Fibroblast of villous mesenchyme (primary cell): ENCODE data around the gene PAPPA2. TPM values are rescaled to one million over a fixed set of nuclear protein-coding genes. Genes with fewer than 3 reads are reported as not detected.

Source experiments
- DNase-seq: peaks from one replicate; pipeline ENCODE4 v3.0.0-alpha.2; 2010; ENCODE audit warnings: low read depth
- H3K4me3 ChIP-seq: 2 replicates; pipeline ENCODE4 v1.5.1; 2011; ENCODE audit warnings: low read depth, mild to moderate bottlenecking, low read length
- total RNA-seq: library from RNA; depleted of rRNA; stranded (reverse); fragments of >200 nt; gene quantifications from 2 replicates; pipeline ENCODE4 v1.2.3, GENCODE V29; 2012
- TF ChIP-seq, protein P1 (sequence below): IDR thresholded peaks from 2 replicates; pipeline ENCODE4 v1.5.1; 2012; ENCODE audit warnings: low read depth, mild to moderate bottlenecking, low read length; ENCODE audit not compliant: insufficient read depth

PAPPA2 gene
- total RNA-seq, 1 donor = 1.3 TPM

DNA sequence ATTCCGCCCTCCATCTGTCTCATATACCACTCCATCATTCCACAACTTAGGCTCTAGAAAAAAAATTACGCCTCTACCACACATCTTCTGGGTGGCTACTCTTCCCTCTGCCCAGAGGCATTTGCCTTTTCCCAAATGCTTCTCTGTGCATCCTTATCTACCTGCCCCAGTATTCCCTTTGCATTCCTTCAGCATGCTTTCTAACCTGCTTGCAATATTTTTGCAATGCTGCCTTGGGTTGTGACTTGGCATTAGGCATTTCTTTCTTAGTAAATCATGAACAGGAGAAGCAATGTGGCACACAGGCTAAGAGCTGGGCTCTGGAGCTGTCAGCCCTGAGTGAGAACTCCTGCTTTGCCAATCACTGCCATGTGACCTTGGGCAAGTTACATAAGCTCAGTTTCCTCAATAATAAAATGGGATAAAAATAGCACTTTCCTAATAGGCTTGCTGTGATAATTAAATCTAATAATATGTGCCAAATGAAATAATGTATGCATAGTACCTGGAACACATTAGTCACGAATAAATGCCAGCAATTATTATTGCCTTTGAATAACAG lies 425.6 kb downstream of the PAPPA2 start:
- DNase-seq = no peak
- TF ChIP-seq, protein P1, sequence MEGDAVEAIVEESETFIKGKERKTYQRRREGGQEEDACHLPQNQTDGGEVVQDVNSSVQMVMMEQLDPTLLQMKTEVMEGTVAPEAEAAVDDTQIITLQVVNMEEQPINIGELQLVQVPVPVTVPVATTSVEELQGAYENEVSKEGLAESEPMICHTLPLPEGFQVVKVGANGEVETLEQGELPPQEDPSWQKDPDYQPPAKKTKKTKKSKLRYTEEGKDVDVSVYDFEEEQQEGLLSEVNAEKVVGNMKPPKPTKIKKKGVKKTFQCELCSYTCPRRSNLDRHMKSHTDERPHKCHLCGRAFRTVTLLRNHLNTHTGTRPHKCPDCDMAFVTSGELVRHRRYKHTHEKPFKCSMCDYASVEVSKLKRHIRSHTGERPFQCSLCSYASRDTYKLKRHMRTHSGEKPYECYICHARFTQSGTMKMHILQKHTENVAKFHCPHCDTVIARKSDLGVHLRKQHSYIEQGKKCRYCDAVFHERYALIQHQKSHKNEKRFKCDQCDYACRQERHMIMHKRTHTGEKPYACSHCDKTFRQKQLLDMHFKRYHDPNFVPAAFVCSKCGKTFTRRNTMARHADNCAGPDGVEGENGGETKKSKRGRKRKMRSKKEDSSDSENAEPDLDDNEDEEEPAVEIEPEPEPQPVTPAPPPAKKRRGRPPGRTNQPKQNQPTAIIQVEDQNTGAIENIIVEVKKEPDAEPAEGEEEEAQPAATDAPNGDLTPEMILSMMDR = no peak
- H3K4me3 ChIP-seq = no peak overlapping the region

DNA sequence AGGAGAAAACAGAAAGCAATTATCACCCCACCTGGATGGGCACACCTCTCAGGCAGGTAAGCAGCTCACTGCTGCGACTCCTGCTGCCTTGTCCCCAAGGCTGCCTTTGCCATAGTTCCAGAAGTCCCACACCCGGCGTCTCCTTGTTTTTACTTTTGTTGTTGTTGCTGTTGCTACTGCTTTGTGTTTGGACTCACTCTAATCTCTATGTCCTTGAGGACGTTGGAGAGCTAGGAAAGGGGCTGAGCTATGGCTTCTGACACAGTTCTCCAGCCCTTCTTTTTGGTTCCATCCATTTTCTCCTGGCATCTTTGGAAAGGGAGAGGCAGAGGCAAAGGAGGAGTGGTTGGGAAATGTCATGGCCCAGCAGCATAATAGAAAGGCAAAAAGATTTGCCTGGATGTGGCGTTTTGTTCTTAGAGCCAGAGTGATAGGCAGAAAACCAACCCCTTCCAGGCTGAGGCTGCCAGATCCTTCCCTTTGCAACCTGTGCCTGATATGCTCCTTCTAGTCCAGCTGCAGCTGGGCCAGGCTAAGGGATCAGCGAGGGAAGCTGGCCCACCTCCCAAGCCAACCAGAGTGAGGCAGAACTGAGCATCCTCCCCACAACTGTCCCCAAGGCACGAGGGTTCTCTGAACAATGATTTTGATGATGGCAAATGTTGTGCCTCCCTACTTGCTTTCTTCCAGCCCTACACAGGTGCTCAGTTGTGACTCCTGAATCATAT lies 430.8 kb downstream of the PAPPA2 start:
- H3K4me3 ChIP-seq = no peak overlapping the region
- DNase-seq = no peak
- TF ChIP-seq, protein P1 = no peak

DNA sequence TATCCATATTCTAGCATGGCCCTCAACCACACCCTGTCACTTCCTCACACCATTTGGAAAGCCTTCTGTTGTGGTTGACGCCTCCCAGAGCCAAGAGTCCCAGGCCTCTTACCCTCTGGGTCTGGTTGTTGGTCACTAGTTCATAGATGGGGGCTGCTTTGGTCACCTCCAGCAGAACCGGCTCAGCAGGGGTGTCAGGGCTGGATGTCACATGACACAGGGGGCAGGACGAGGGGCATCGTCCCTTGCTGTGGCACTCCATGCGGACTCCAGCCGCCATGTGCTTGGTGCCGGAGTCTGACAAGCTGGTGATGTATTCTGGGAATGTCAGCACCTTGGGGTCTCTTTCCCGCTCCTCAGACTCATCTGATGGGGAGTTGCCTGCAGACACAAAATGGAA lies 431.5 kb downstream of the PAPPA2 start:
- TF ChIP-seq, protein P1 = no peak
- no peak for DNase-seq
- no peak overlapping the region for H3K4me3 ChIP-seq
